Vagina (tissue), 2 donors: ENCODE data around the gene HDHD3.
"Not testable (repeated sequence)": the region's sequence is repeated elsewhere in the genome, so short reads cannot be mapped to it uniquely, and the experiment has no call there.

ENCODE experiments used
- POLR2A ChIP-seq, 2 donors: fragments of 450-650 bp; IDR thresholded peaks; one replicate each; pipeline ENCODE4 v1.6.1; 2017; ENCODE audit warnings: antibody characterized with exemption in 2 of 2, mild to moderate bottlenecking in 2 of 2, moderate library complexity in 2 of 2
- POLR2AphosphoS5 ChIP-seq, 2 donors: sonication (generic); formaldehyde crosslinking; IDR thresholded peaks; one replicate each; pipeline ENCODE4 v1.9.0; 2017; ENCODE audit warnings: antibody characterized with exemption in 2 of 2, mild to moderate bottlenecking in 2 of 2, low read depth in 1 of 2; ENCODE audit not compliant: insufficient read depth in 1 of 2

- not testable (repeated sequence) for TF ChIP-seq POLR2A (IDR thresholded peaks at IDR 0.05); POLR2AphosphoS5 (IDR thresholded peaks at IDR 0.05; ENCODE audit: insufficient read depth in 1 of 2, low read depth in 1 of 2)
Measured at GRCh38 chr9:113406873-113407511, 30.2 kb upstream of the HDHD3 start.
